Activated CD4-positive, alpha-beta T cell treated with anti-CD3 and anti-CD28 coated beads for 24 hours (primary cell): Measurements from ENCODE around the gene TCP11L1.
A peak's percentile ranks its signal among the peaks of the same experiment; 100 is the strongest.
"Not testable (repeated sequence)": the region's sequence is repeated elsewhere in the genome, so short reads cannot be mapped to it uniquely, and the experiment has no call there.

Experiments used
- DNase-seq, 2 donors: peaks; one replicate each; pipeline ENCODE4 v3.0.0-alpha.2; 2020; ENCODE audit warnings: low read depth in 2 of 2

The TCP11L1 gene

DNA sequence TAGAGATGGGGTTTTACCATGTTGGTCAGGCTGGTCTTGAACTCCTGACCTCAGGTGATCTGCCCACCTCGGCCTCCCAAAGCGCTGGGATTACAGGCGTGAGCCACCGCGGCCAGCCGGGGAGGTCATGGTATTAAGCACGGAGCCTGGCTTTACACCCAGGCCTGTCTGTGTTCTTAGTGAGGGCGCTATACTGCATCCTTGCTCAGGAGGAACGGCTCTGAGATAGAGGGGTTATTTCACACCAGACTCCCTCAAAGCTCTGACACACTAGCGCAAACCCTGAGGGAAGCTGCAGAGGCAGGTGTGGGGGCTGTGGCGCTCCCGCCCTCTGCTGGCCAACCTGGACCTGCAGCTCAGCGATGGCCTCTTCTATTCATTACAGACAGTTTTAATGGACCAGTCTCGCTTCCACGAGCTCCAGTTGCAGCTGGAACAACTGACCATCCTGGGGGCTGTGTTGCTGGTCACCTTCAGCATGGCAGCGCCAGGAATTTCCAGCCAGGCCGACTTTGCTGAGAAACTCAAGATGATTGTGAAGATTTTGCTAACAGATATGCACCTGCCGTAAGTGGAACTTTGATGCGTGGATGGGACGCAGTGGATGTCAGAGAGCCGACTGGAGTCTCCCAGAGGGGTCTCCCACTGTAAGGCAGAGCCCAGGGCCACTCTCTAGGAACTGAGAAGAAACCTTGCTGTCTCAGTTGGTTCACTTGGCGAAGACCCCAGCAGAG, 26.2 kb downstream of the TCP11L1 start:
- DNase-seq: peak; percentile 58 to 60

- DNase-seq: no peak
These were observed 27.9 kb downstream of the TCP11L1 start for GRCh38 chr11:33067294-33067693.

- no peak for DNase-seq
These were observed 29.4 kb downstream of the TCP11L1 start for GRCh38 chr11:33068611-33069340.

DNA sequence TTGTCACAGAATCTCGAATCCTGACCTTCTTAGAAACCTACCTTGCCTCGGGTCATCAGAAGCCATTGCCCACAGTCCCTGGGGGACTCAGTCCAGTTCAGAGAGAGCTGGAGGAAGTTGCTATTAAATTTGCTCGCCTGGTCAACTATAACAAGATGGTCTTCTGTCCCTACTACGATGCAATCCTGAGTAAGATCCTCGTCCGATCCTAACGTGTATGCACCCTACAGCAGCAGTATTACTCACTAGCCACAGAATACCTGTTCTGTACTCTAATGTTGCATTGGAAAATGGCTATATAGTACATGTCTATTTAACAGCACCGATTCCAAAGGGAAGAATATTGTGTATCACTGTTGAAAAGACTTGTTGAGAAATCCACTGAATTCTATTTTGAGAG, 33.1 kb downstream of the TCP11L1 start:
- no peak for DNase-seq

GRCh38 chr11:33083918-33084317, 44.5 kb downstream of the TCP11L1 start:
- no peak for DNase-seq

- DNase-seq: no peak
These were observed 46.6 kb downstream of the TCP11L1 start for GRCh38 chr11:33086017-33086416.

DNA sequence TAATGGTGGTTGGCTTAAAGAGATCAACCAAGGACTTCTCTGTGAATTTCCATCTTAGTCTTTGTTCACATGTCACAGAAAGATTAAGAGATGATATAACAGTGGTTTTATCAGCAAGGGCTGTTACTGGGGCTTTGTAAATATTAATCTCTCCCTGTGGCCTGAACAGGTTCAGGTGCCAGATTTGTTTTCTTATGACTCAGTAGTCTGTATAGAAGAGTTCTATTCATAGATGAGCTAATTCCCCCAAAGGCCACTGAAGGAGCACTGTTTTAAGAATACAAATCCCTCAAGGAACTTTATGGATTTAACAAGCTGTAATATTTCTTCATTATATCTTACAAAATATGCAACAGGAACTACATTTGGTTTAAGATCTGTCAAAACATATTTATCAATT, 50.4 kb downstream of the TCP11L1 start:
- DNase-seq: no peak

DNA sequence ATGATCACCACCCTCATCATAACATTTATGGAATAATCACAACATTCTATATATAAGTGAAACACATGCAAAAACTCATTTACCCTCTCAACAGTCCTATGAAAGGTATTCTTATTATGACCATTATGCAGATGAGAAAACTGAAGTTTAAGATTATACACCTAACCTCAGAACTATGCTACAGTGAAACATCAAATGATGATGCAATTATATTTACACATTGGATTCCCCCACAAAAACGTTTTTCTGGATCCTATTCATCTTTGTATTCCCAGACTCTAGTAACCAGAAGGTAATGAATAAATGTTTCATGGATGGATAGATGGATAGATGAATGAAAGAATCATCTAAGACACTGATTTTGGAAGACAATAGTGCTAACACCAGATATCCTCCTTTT, 54.8 kb downstream of the TCP11L1 start:
- DNase-seq: no peak

GRCh38 chr11:33103836-33104235, 64.5 kb downstream of the TCP11L1 start:
- DNase-seq: no peak

GRCh38 chr11:33109294-33109895, 70.0 kb downstream of the TCP11L1 start:
- DNase-seq: no peak

- no peak for DNase-seq
These were observed 70.7 kb downstream of the TCP11L1 start for GRCh38 chr11:33110083-33110482.

- DNase-seq: no peak
These were observed 77.2 kb downstream of the TCP11L1 start for GRCh38 chr11:33116535-33116934.

DNA sequence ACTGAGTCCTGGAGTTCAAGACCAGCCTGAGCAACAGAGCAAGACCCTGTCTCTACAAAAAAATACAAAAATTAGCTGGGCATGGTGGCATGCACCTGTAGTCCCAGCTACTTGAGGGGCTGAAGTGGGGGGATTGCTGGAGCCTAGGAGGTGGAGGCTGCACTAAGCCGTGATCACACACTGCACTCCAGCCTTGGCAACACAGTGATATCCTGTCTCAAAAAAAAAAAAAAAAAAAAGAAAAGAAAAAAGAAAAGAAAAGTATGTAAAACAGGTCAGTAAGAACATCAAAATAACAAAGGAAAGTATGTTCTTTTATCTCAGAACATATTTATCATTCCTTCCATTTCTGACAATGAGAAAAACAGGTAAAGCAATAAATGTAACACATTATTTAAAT, 83.3 kb downstream of the TCP11L1 start:
- not testable (repeated sequence) for DNase-seq
